ENCODE results near the gene FGD1.
"Not testable (repeated sequence)": the region's sequence is repeated elsewhere in the genome, so short reads cannot be mapped to it uniquely, and the experiment has no call there.

DNA sequence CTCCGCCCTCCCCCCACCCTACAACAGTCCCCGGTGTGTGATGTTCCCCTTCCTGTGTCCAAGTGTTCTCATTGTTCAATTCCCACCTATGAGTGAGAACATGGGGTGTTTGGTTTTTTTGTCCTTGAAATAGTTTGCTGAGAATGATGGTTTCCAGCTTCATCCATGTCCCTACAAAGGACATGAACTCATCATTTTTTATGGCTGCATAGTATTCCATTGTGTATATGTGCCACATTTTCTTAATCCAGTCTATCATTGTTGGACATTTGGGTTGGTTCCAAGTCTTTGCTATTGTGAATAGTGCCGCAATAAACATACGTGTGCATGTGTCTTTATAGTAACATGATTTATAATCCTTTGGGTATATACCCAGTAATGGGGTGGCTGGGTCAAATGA lies 46.2 kb upstream of the FGD1 start:
- TF ChIP-seq, protein P1, sequence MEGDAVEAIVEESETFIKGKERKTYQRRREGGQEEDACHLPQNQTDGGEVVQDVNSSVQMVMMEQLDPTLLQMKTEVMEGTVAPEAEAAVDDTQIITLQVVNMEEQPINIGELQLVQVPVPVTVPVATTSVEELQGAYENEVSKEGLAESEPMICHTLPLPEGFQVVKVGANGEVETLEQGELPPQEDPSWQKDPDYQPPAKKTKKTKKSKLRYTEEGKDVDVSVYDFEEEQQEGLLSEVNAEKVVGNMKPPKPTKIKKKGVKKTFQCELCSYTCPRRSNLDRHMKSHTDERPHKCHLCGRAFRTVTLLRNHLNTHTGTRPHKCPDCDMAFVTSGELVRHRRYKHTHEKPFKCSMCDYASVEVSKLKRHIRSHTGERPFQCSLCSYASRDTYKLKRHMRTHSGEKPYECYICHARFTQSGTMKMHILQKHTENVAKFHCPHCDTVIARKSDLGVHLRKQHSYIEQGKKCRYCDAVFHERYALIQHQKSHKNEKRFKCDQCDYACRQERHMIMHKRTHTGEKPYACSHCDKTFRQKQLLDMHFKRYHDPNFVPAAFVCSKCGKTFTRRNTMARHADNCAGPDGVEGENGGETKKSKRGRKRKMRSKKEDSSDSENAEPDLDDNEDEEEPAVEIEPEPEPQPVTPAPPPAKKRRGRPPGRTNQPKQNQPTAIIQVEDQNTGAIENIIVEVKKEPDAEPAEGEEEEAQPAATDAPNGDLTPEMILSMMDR (conservative IDR thresholded peaks at IDR 0.05) = not testable (repeated sequence)
- TF ChIP-seq EZH2 (IDR thresholded peaks at IDR 0.05; ENCODE audit: low read depth) = not testable (repeated sequence)
